Activated CD8-positive, alpha-beta T cell treated with anti-CD3 and anti-CD28 coated beads for 36 hours (primary cell): ENCODE measurements around the gene GTF3C1. TPM values are rescaled to one million over a fixed set of nuclear protein-coding genes. Genes with fewer than 3 reads are reported as not detected.

Source experiments
- ATAC-seq: fragments of 200-7000 bp; cut with Tn5 transposase; one replicate; pipeline ENCODE4 v1.10.0; 2021; ENCODE audit warnings: mild to moderate bottlenecking, moderate library complexity
- CTCF ChIA-PET: fragments of 350-600 bp; sonication (Branson Sonifier 250); formaldehyde crosslinking; loops from one replicate; lab custom pipeline; 2021; ENCODE audit warnings: antibody characterized with exemption; lab: Charles Lee
- POLR2A ChIA-PET: fragments of 350-600 bp; sonication (Branson Sonifier 250); formaldehyde crosslinking; loops from one replicate; lab custom pipeline; 2021; ENCODE audit warnings: antibody characterized with exemption; lab: Charles Lee
- DNase-seq: peaks from one replicate; pipeline ENCODE4 v3.0.0-alpha.2; 2020
- H3K27ac Mint-ChIP-seq: one replicate; pipeline ENCODE4 v1.8.0; 2021; ENCODE audit warnings: mild to moderate bottlenecking, mixed read lengths
- H3K27me3 Mint-ChIP-seq: one replicate; pipeline ENCODE4 v1.8.0; 2021; ENCODE audit warnings: mixed read lengths
- H3K36me3 Mint-ChIP-seq: one replicate; pipeline ENCODE4 v1.8.0; 2021; ENCODE audit warnings: low read depth, mixed read lengths
- H3K4me1 Mint-ChIP-seq: one replicate; pipeline ENCODE4 v1.8.0; 2021; ENCODE audit warnings: low read depth, mixed read lengths
- H3K4me3 Mint-ChIP-seq: one replicate; pipeline ENCODE4 v1.8.0; 2021; ENCODE audit warnings: mild to moderate bottlenecking, moderate library complexity, mixed read lengths
- H3K9me3 Mint-ChIP-seq: one replicate; pipeline ENCODE4 v1.8.0; 2021; ENCODE audit warnings: mixed read lengths
- CTCF ChIP-seq: fragments of 200-600 bp; IDR thresholded peaks from one replicate; pipeline ENCODE4 v1.8.0; 2022; ENCODE audit warnings: antibody characterized with exemption, mild to moderate bottlenecking
- intact Hi-C: fragments of 100-400 bp; cut with micrococcal nuclease; formaldehyde crosslinking; loops from one replicate; pipeline ENCODE4 v1.10.0; 2022
- total RNA-seq, 2 experiments: library from RNA; stranded (reverse); gene quantifications; one replicate each; pipeline ENCODE4 v1.2.3, GENCODE V29; 2021

Gene GTF3C1
- total RNA-seq, 2 experiments from 2014 or later, result 55.9 to 58.6 TPM

DNA sequence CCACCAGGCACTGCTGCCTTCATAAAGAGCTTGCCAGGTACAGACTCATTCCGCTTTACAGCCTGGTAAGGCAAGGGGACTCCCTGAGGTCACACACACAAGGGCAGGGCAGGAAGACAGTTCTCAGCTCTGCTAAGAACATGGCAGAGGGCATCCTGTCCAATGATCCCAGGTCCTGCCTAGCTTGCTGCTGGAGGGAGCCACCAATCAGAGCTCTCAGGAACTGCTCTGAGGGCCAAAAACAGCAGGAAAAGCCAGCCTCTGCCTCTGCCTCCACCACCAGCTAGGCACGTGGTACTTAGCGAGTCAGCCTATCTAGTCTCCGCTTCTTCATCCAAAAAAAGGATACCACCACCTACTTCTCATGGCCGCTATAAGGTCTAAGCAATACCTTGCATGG, 66.1 kb downstream of the GTF3C1 start:
- Mint-ChIP-seq H3K4me1 (no peaks in the 10 kb centered on the region), H3K36me3 (peaks cover 46% of the 10 kb centered on the region), H3K4me3 (no peak overlapping the region), H3K27ac (no peak overlapping the region), H3K9me3 (no peaks in the 10 kb centered on the region), H3K27me3 (no peaks in the 10 kb centered on the region)
- ATAC-seq (no peak), DNase-seq (no peak)
- ChIA-PET POLR2A (no interaction called here), CTCF (no interaction called here)
- no peak for TF ChIP-seq CTCF
- intact Hi-C loops, result no loop called here

DNA sequence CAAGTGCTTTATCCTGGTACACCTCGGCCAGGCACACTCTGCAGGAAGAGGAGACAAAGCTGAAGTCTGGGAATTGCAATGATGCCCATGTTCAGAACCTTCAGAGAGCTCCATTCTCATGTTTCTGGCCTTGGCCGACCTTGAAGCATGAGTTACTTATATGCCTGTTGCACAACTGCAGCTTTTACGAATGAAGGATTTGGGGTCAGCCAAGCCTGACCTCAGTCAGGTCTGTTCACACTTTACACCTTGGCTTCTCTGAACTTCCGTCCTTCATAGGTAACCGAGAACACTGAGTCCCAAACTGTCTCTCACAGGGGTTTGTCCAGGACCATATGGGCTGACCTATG, 66.7 kb downstream of the GTF3C1 start:
- Mint-ChIP-seq H3K4me3 (no peak overlapping the region), H3K4me1 (no peaks in the 10 kb centered on the region), H3K9me3 (no peaks in the 10 kb centered on the region), H3K27ac (no peak overlapping the region), H3K27me3 (no peaks in the 10 kb centered on the region), H3K36me3 (peaks cover 45% of the 10 kb centered on the region)
- intact Hi-C loops, result no loop called here
- CTCF ChIA-PET, result no interaction called here
- ATAC-seq (no peak), DNase-seq (no peak)
- no peak for TF ChIP-seq CTCF
- POLR2A ChIA-PET, result no interaction called here

DNA sequence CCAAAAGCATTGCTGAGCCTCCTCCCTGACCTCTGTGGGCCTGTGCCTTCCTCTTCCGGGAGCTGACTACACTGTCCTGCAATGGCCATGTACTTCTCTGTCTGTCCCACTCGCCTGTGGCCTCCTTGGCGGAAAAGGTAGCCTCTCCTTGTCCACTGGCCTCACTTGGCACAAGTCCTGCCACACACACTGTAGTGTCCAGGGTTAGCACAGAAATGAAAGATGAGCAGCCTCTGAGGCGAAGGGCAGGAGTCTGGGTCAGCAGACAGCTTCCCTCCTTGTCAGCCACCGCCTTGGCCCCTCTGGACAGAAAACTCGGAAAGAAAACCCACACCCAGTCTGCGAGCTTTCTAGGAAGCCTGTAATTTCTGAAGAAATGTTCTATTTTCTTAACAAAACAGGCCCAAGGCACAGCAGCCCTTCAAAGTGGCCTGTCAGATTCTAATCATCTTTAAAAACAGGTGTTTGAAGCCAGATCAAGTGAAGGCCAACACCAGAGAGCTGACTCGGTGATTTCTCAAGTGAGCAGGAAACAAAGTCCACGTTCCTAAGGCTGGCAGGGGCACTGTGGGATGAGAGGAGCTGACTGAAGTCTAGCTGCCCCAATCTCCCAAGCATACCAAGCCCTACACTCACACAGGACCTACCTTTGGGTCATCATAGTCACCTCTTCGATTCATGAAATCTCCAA, 67.2 kb downstream of the GTF3C1 start:
- Mint-ChIP-seq H3K27me3 (no peaks in the 10 kb centered on the region), H3K27ac (no peak overlapping the region), H3K4me1 (no peaks in the 10 kb centered on the region), H3K4me3 (no peak overlapping the region), H3K9me3 (no peaks in the 10 kb centered on the region), H3K36me3 (peaks cover 44% of the 10 kb centered on the region)
- POLR2A ChIA-PET, result no interaction called here
- ATAC-seq, result no peak
- TF ChIP-seq CTCF, result no peak
- DNase-seq, result no peak
- CTCF ChIA-PET, result no interaction called here
- intact Hi-C loops, result no loop called here

GRCh38 chr16:27481282-27481934, 68.3 kb downstream of the GTF3C1 start:
- peaks cover 39% of the 10 kb centered on the region for H3K36me3 Mint-ChIP-seq
- no peak for DNase-seq

More at GRCh38 chr16:27481282-27481934, 68.3 kb downstream of the GTF3C1 start:
- no peak overlapping the region for H3K4me3 Mint-ChIP-seq
- intact Hi-C loops, result no loop called here
- no peak for TF ChIP-seq CTCF
- ChIA-PET POLR2A (interaction anchor here (1.4 kb wide), 1 partner anchor 23 kb away, joined by 3 read pairs; no protein-coding TSS in a partner anchor), CTCF (no interaction called here)
- no peaks in the 10 kb centered on the region for H3K27me3 Mint-ChIP-seq
- no peaks in the 10 kb centered on the region for H3K9me3 Mint-ChIP-seq
- no peaks in the 10 kb centered on the region for H3K4me1 Mint-ChIP-seq
- H3K27ac Mint-ChIP-seq, result no peak overlapping the region
- ATAC-seq, result no peak
